DOHH2 (cell line): ENCODE data around the gene GFAP.

Source experiments
- H3F3A ChIP-seq: fragments of 200-600 bp; sonication (generic), shearing (Covaris generic); 2 replicates; pipeline ENCODE4 v1.6.0; 2016; ENCODE audit warnings: antibody characterized with exemption, mild to moderate bottlenecking; ENCODE audit not compliant: control insufficient read depth, insufficient read depth
- H3K27ac ChIP-seq: fragments of 200-600 bp; sonication (generic); 2 replicates; pipeline ENCODE4 v1.5.1; 2014; ENCODE audit warnings: low read depth, mild to moderate bottlenecking, low read length, moderate library complexity
- H3K27me3 ChIP-seq: fragments of 200-600 bp; sonication (generic); 2 replicates; pipeline ENCODE4 v1.6.1; 2014; ENCODE audit warnings: mild to moderate bottlenecking, low read length, mixed read lengths; ENCODE audit not compliant: control insufficient read depth
- H3K36me3 ChIP-seq: fragments of 200-600 bp; sonication (generic); 2 replicates; pipeline ENCODE4 v1.6.1; 2014; ENCODE audit warnings: mild to moderate bottlenecking, low read length, moderate library complexity, mixed read lengths; ENCODE audit not compliant: control insufficient read depth
- H3K4me1 ChIP-seq: fragments of 200-600 bp; sonication (generic); 2 replicates; pipeline ENCODE4 v1.6.1; 2014; ENCODE audit warnings: mild to moderate bottlenecking, low read length, mixed read lengths; ENCODE audit not compliant: control insufficient read depth
- H3K4me2 ChIP-seq: fragments of 200-600 bp; sonication (generic); 2 replicates; pipeline ENCODE4 v1.6.0; 2014; ENCODE audit warnings: mild to moderate bottlenecking, low read length, moderate library complexity
- H3K4me3 ChIP-seq: fragments of 200-600 bp; sonication (generic); 2 replicates; pipeline ENCODE4 v1.5.1; 2014; ENCODE audit warnings: mild to moderate bottlenecking, low read length, mixed read lengths
- H3K79me2 ChIP-seq: fragments of 200-600 bp; sonication (generic); 2 replicates; pipeline ENCODE4 v1.6.1; 2014; ENCODE audit warnings: mild to moderate bottlenecking, low read length, mixed read lengths; ENCODE audit not compliant: control insufficient read depth
- H3K9me2 ChIP-seq: fragments of 200-600 bp; sonication (generic); replicated peaks from 2 replicates; pipeline ENCODE4 v1.6.1; 2014; ENCODE audit warnings: mild to moderate bottlenecking, low read length, mixed read lengths; ENCODE audit not compliant: control insufficient read depth
- H3K9me3 ChIP-seq: fragments of 200-600 bp; sonication (generic); 2 replicates; pipeline ENCODE4 v1.6.1; 2014; ENCODE audit warnings: antibody characterized with exemption, low read length, mixed read lengths; ENCODE audit not compliant: control insufficient read depth, insufficient read depth
- H4K20me1 ChIP-seq: fragments of 200-600 bp; sonication (generic); 2 replicates; pipeline ENCODE4 v1.6.0; 2014; ENCODE audit warnings: low read depth, mild to moderate bottlenecking, antibody characterized with exemption, low read length, moderate library complexity; ENCODE audit not compliant: control insufficient read depth, insufficient read depth
- CTCF ChIP-seq: fragments of 200-600 bp; sonication (generic); IDR thresholded peaks from one replicate; pipeline ENCODE4 v1.5.1; 2014; ENCODE audit warnings: antibody characterized with exemption, mild to moderate bottlenecking, low read depth, low read length; ENCODE audit not compliant: poor library complexity, severe bottlenecking
- EZH2phosphoT487 ChIP-seq: fragments of 200-600 bp; sonication (generic); IDR thresholded peaks from 2 replicates; pipeline ENCODE4 v1.6.1; 2017; ENCODE audit warnings: borderline replicate concordance, mild to moderate bottlenecking, antibody characterized with exemption, low read length, moderate library complexity, mixed read lengths

GFAP gene

GRCh38 chr17:44914698-44915271, 515 bp downstream of the GFAP start:
- Histone ChIP-seq H3F3A (no peaks in the 10 kb centered on the region), H3K27me3 (peaks cover 42% of the 10 kb centered on the region), H3K4me3 (no peak overlapping the region), H3K4me1 (peaks cover 22% of the 10 kb centered on the region), H3K27ac (no peak overlapping the region), H4K20me1 (no peaks in the 10 kb centered on the region), H3K79me2 (no peaks in the 10 kb centered on the region), H3K9me2 (no peaks in the 10 kb centered on the region), H3K36me3 (no peaks in the 10 kb centered on the region), H3K9me3 (no peaks in the 10 kb centered on the region), H3K4me2 (no peak overlapping the region)
- TF ChIP-seq EZH2phosphoT487 (no peak), CTCF (no peak)

GRCh38 chr17:44914148-44914547, 1.2 kb downstream of the GFAP start:
- Histone ChIP-seq H3K79me2 (no peaks in the 10 kb centered on the region), H3K36me3 (no peaks in the 10 kb centered on the region), H3K4me2 (no peak overlapping the region), H3K27me3 (peaks cover 44% of the 10 kb centered on the region), H3K27ac (no peak overlapping the region), H3K4me1 (peaks cover 22% of the 10 kb centered on the region), H3K9me2 (no peaks in the 10 kb centered on the region), H3F3A (no peaks in the 10 kb centered on the region), H3K9me3 (no peaks in the 10 kb centered on the region), H3K4me3 (no peak overlapping the region), H4K20me1 (no peaks in the 10 kb centered on the region)
- TF ChIP-seq CTCF (no peak), EZH2phosphoT487 (no peak)

- H3K4me2 ChIP-seq = no peak overlapping the region
These were observed 1.6 kb downstream of the GFAP start for GRCh38 chr17:44913676-44914075.

More at GRCh38 chr17:44913676-44914075, 1.6 kb downstream of the GFAP start:
- no peak overlapping the region for H3K27ac ChIP-seq
- no peaks in the 10 kb centered on the region for H3K36me3 ChIP-seq
- TF ChIP-seq CTCF (no peak), EZH2phosphoT487 (no peak)
- H3F3A ChIP-seq = no peaks in the 10 kb centered on the region
- H3K9me3 ChIP-seq = no peaks in the 10 kb centered on the region
- no peaks in the 10 kb centered on the region for H4K20me1 ChIP-seq
- H3K4me3 ChIP-seq = no peak overlapping the region
- peaks cover 46% of the 10 kb centered on the region for H3K27me3 ChIP-seq
- peaks cover 22% of the 10 kb centered on the region for H3K4me1 ChIP-seq
- H3K79me2 ChIP-seq = no peaks in the 10 kb centered on the region
- no peaks in the 10 kb centered on the region for H3K9me2 ChIP-seq
